NT2/D1 (cell line): Measurements from ENCODE around the gene CLK2.

Experiments
- YY1 ChIP-seq: IDR thresholded peaks from 2 replicates; pipeline ENCODE4 v1.6.1; 2011; ENCODE audit not compliant: insufficient read length, insufficient read depth
- ZNF274 ChIP-seq: IDR thresholded peaks from 2 replicates; pipeline ENCODE4 v1.6.1; 2011; ENCODE audit warnings: mild to moderate bottlenecking, low read depth, low read length

DNA sequence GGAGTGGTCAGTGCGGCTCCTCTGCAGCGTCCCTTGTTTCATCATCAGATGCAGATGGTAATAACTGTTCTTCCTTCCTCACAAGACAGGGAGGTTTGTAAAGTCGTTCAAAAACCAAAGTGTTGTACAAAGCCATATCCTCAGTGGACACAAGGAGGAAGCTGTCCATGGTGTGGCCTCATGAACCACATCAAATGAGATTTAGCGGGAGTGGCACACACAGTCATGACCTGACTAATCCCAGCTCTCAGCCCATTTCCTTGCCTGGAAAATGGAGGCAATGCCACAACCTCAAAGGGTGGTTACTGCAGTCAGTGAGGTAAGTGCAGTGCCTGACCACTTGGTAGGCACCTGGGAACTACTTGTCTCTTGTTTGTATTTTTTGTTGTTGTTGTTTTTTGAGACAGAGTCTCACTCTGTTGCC lies 31.5 kb downstream of the CLK2 start:
- TF ChIP-seq ZNF274 (no peak), YY1 (no peak)
